Measurements from ENCODE around the gene ANKS6. TPM values are rescaled to one million over a fixed set of nuclear protein-coding genes. Genes with fewer than 3 reads are reported as not detected.

ANKS6 gene
- total and polyA plus RNA-seq, 9 of the 15 experiments (the other 6 are each of a cell fraction or from before 2014, with no cell fraction given) = 9.9 to 74.5 (median 36.9) TPM

DNA sequence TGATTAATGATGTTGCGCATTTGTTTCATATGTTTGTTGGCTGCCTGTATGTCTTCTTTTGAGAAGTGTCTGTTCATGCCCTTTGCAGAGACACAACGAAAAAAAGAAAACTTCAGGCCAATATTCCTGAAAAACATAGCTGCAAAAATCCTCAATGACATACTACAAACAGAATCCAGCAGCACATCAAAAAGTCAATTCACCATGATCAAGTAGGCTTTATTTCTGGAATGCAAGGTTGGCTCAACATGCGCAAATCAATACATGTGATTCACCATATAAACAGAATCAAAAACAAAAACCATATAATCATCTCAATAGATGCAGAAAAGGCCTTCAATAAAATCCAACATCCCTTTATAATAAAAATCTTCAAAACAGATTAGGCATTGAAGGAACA lies 1.9 kb upstream of the ANKS6 start (continued):
- TF ChIP-seq CBX5 (IDR thresholded peaks at IDR 0.05; ENCODE audit: borderline replicate concordance, low read depth) = peak; percentile 56; the same call in 1 of the 2 replicates

DNA sequence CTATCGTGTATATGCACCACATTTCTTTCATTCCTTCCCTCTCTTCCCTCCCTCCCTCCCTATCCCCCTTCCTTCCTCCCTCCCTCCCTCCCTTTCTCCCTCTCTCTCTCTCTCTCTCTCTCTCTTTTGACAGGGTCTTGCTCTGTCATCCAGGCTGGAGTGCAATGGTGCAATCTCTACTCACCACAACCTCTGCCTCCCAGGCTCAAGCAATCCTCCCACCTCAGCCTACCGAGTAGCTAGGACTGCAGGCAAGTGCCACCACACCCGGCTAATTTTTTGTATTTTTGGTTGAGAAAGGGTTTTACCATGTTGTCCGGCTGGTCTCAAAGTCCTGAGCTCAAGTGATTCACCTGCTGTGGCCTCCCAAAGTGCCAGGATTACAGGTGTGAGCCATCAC lies 1.1 kb upstream of the ANKS6 start:
- Histone ChIP-seq H3K27me3 (ENCODE audit: control insufficient read depth in 2 of 2, insufficient read depth in 2 of 2, low read length in 2 of 2) (no peaks in the 10 kb centered on the region), H3K27ac (ENCODE audit: extremely low read depth, low read depth, low read length) (no peak overlapping the region), H3K79me2 (ENCODE audit: control insufficient read depth, insufficient read depth, low read length) (peaks cover 31% of the 10 kb centered on the region), H3K9ac (ENCODE audit: insufficient read depth in 1 of 2, low read depth in 2 of 2, low read length in 2 of 2) (no peak overlapping the region), H4K20me1 (replicated peaks; ENCODE audit: control insufficient read depth, insufficient read depth, low read length) (peaks cover 11% of the 10 kb centered on the region; the same call in 1 of the 2 replicates), H3K36me3 (ENCODE audit: control insufficient read depth, insufficient read depth, low read length) (peaks cover 18% of the 10 kb centered on the region; the same call in 2 of the 3 replicates), H3K4me1 (replicated peaks in 1 of 2; ENCODE audit: control insufficient read depth in 2 of 2, insufficient read depth in 2 of 2, low read length in 2 of 2) (peaks cover 17 to 21% of the 10 kb centered on the region in 2 experiments; a peak in 3 of 5 replicates), H3K4me2 (ENCODE audit: insufficient read depth, low read length) (no peak overlapping the region), H3K9me1 (ENCODE audit: control insufficient read depth, insufficient read depth, low read length) (no peaks in the 10 kb centered on the region), H3K9me3 (replicated peaks; ENCODE audit: control insufficient read depth, insufficient read depth, low read depth, low read length) (no peaks in the 10 kb centered on the region; the same call in 1 of the 2 replicates), H3K4me3 (no peak overlapping the region), H2AFZ (ENCODE audit: low read depth, low read length) (no peak overlapping the region)
- CTCF ChIA-PET (ENCODE audit: low intra/inter-chr PET ratio) = no interaction called here
- DNase-seq (ENCODE audit: extremely low read depth in 1 of 4, low spot score in 3 of 4) (no peak), ATAC-seq (no peak), FAIRE-seq (no peak)
- intact Hi-C loops (cut with micrococcal nuclease) = loop anchor here (5.0 kb wide), 1 partner anchor 35 kb away; no protein-coding TSS in a partner anchor
- BruUV-seq (replicated peaks) = no TSS peak
- 75% methylated on average over 4 of the region's 4 CpGs for WGBS (ENCODE audit: insufficient coverage, low coverage, missing lambda C conversion rate)
- POLR2A ChIA-PET = interaction anchor here (2.1 kb wide), 1 partner anchor 11 kb away, joined by 5 read pairs; no protein-coding TSS in a partner anchor
- no peak for TF ChIP-seq EP300 (IDR thresholded peaks at IDR 0.05; ENCODE audit: low read length)
- no peak for TF ChIP-seq PHF20 (IDR thresholded peaks at IDR 0.05; ENCODE audit: partially characterized antibody)
- TF ChIP-seq OTX1 (CRISPR knock-in tag; IDR thresholded peaks at IDR 0.05) = no peak
- TF ChIP-seq TCF7L2 (IDR thresholded peaks at IDR 0.05; ENCODE audit: low read depth, low read length) = no peak
- in situ Hi-C loops (cut with MboI) = loop anchor here (25.0 kb wide), 1 partner anchor 885 kb away; the partner anchor contains the start of gene TRMO

Measured in K562 (cell line).